Endodermal cell (in vitro differentiated cells): ENCODE measurements around the gene DENND1A. TPM values are rescaled to one million over a fixed set of nuclear protein-coding genes. Genes with fewer than 3 reads are reported as not detected.

ENCODE experiments used
- DNase-seq: peaks from one replicate; pipeline ENCODE4 v3.0.0-alpha.2; 2017
- H3K27ac ChIP-seq: 2 replicates; pipeline ENCODE4 v1.5.1; 2013; ENCODE audit warnings: mild to moderate bottlenecking, low read depth, low read length, moderate library complexity
- H3K27me3 ChIP-seq: 2 replicates; pipeline ENCODE4 v1.6.1; 2013; ENCODE audit warnings: mild to moderate bottlenecking, low read length, moderate library complexity; ENCODE audit not compliant: insufficient read depth, control insufficient read depth, poor library complexity, severe bottlenecking
- H3K36me3 ChIP-seq: 2 replicates; pipeline ENCODE4 v1.7.0; 2013; ENCODE audit warnings: mild to moderate bottlenecking, low read length, moderate library complexity; ENCODE audit not compliant: control insufficient read depth, insufficient read depth
- H3K4me1 ChIP-seq: one replicate; pipeline ENCODE4 v1.7.0; 2013; ENCODE audit warnings: low read length; ENCODE audit not compliant: control insufficient read depth, insufficient read depth
- H3K4me3 ChIP-seq: 2 replicates; pipeline ENCODE4 v1.5.1; 2013; ENCODE audit warnings: mild to moderate bottlenecking, low read length, moderate library complexity
- H3K9ac ChIP-seq: 2 replicates; pipeline ENCODE4 v1.6.1; 2013; ENCODE audit warnings: mild to moderate bottlenecking, low read length, moderate library complexity; ENCODE audit not compliant: poor library complexity, severe bottlenecking; ENCODE audit errors: extremely low read depth
- H3K9me3 ChIP-seq: 2 replicates; pipeline ENCODE4 v1.6.1; 2013; ENCODE audit warnings: mild to moderate bottlenecking, low read length, moderate library complexity; ENCODE audit not compliant: control insufficient read depth
- H3K27ac Mint-ChIP-seq: 2 replicates; pipeline ENCODE4 v1.8.0; 2020; ENCODE audit warnings: mixed read lengths
- H3K27me3 Mint-ChIP-seq: 2 replicates; pipeline ENCODE4 v1.8.0; 2021; ENCODE audit warnings: mild to moderate bottlenecking, mixed read lengths; ENCODE audit not compliant: insufficient read depth
- H3K36me3 Mint-ChIP-seq: 2 replicates; pipeline ENCODE4 v1.8.0; 2020; ENCODE audit warnings: low read depth, mixed read lengths
- H3K4me1 Mint-ChIP-seq: 2 replicates; pipeline ENCODE4 v1.8.0; 2020; ENCODE audit warnings: mixed read lengths
- H3K4me3 Mint-ChIP-seq: 2 replicates; pipeline ENCODE4 v1.8.0; 2020; ENCODE audit warnings: mild to moderate bottlenecking, moderate library complexity, mixed read lengths
- H3K9me3 Mint-ChIP-seq: 2 replicates; pipeline ENCODE4 v1.8.0; 2020; ENCODE audit warnings: mild to moderate bottlenecking, mixed read lengths
- WGBS, 2 experiments: methylation state at CpG; one replicate each; pipeline versions ENCODE4 v1.1.5 to v1.1.7; 2013; ENCODE audit warnings: missing lambda C conversion rate in 2 of 2, mixed read lengths in 1 of 2; ENCODE audit not compliant: insufficient coverage in 1 of 2, insufficient read length in 1 of 2; 5-methylcytosine and 5-hydroxymethylcytosine counted together
- total RNA-seq, 2 donors: library from RNA; stranded (reverse); fragmentation: NEBNext Ultra II Directional in 1 of 2; extraction: Animal tissue kit (Norgen Biotek cat#: 25700) in 1 of 2; gene quantifications; 2 replicates in 1 of 2; 3 replicates in 1 of 2; pipeline ENCODE4 v1.2.1, GENCODE V29; 2021
- TF ChIP-seq, protein P1 (sequence below): fragments of 200-600 bp; sonication (generic); conservative IDR thresholded peaks from 2 replicates; pipeline ENCODE4 v1.5.0; 2021; ENCODE audit warnings: antibody characterized with exemption, mild to moderate bottlenecking

DENND1A gene
- total RNA-seq, 2 donors from 2014 or later = 29.5 to 38.4 TPM

DNA sequence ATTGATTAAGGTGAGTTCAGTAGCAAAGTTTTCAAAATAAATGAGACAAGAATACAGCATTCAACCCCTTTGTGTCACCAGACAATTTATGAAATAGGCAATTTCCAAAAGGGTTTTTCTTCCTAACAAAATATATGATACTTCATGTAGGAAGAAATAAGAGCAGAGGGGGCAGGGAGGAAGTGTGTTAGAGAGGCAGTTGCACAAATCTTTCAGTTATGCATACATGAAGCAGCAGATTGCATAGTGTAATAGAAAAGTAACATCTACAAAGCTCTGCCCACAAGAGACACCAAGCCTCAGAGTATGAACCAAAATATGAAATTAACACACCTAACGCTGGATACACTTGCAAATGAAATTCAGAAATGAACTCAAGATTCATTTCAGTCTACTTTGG is 157.0 kb downstream of the DENND1A start:
- no peaks in the 10 kb centered on the region for H3K36me3 ChIP-seq
- Mint-ChIP-seq H3K4me3 (no peak overlapping the region), H3K4me1 (peaks cover 50% of the 10 kb centered on the region), H3K36me3 (no peaks in the 10 kb centered on the region), H3K9me3 (no peaks in the 10 kb centered on the region), H3K27me3 (no peaks in the 10 kb centered on the region), H3K27ac (no peak overlapping the region)
- 84 to 100% methylated on average over 1 of the region's 1 CpG for WGBS, 2 experiments
- TF ChIP-seq, protein P1, sequence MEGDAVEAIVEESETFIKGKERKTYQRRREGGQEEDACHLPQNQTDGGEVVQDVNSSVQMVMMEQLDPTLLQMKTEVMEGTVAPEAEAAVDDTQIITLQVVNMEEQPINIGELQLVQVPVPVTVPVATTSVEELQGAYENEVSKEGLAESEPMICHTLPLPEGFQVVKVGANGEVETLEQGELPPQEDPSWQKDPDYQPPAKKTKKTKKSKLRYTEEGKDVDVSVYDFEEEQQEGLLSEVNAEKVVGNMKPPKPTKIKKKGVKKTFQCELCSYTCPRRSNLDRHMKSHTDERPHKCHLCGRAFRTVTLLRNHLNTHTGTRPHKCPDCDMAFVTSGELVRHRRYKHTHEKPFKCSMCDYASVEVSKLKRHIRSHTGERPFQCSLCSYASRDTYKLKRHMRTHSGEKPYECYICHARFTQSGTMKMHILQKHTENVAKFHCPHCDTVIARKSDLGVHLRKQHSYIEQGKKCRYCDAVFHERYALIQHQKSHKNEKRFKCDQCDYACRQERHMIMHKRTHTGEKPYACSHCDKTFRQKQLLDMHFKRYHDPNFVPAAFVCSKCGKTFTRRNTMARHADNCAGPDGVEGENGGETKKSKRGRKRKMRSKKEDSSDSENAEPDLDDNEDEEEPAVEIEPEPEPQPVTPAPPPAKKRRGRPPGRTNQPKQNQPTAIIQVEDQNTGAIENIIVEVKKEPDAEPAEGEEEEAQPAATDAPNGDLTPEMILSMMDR = no peak
- H3K4me1 ChIP-seq = peaks cover 12% of the 10 kb centered on the region
- no peaks in the 10 kb centered on the region for H3K27me3 ChIP-seq
- H3K4me3 ChIP-seq = no peak overlapping the region
- no peak for DNase-seq
- no peak overlapping the region for H3K9ac ChIP-seq
- no peaks in the 10 kb centered on the region for H3K9me3 ChIP-seq
- H3K27ac ChIP-seq = no peak overlapping the region

DNA sequence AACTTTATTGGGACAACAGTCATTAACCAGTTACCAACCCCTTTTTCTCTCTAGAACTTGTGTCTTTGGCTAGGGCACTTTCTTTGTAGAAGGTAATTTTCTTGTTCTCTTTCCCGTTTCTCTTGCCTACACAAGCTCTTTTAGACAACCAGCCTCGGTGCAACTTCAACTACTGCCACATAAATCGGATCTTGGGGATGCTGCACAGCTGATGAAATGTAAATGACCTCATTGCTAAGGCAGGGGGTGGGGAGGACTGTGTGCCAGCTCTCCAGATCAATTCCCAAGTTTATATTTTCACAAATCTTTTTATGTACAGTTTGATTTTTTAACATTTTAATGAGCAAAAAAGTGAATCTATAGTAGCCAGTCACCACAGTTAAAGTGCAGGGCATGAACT is 157.6 kb downstream of the DENND1A start:
- peaks cover 46% of the 10 kb centered on the region for H3K4me1 Mint-ChIP-seq
- H3K4me3 Mint-ChIP-seq = no peak overlapping the region
- H3K36me3 Mint-ChIP-seq = no peaks in the 10 kb centered on the region
- no peaks in the 10 kb centered on the region for H3K27me3 Mint-ChIP-seq
- Histone ChIP-seq H3K27ac (no peak overlapping the region), H3K36me3 (no peaks in the 10 kb centered on the region), H3K9ac (no peak overlapping the region), H3K4me3 (no peak overlapping the region), H3K9me3 (no peaks in the 10 kb centered on the region), H3K4me1 (peaks cover 11% of the 10 kb centered on the region), H3K27me3 (no peaks in the 10 kb centered on the region)
- DNase-seq = no peak
- H3K9me3 Mint-ChIP-seq = no peaks in the 10 kb centered on the region
- TF ChIP-seq, protein P1 = no peak
- no peak overlapping the region for H3K27ac Mint-ChIP-seq
- 96% methylated on average over 3 of the region's 3 CpGs; no CpG with 5 or more reads in 1 of the 2 experiments for WGBS, 2 experiments

DNA sequence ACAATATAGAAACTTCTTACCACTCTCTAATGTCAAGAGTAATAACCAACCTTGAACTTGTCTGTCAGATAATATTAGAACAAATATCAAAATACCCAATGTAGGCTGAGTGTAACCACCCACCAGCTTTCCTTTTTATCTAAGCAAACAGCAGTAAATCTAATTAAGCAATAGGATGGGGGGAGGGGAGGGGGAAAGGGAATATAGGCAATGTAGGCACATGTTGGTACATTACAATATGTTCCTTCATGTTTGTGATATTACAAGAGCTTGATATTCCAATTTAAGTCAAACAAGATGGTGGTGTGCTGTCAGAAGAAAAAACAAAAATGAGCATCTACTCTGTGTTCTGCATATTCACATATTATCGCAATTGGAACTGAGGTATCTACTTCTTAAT is 158.2 kb downstream of the DENND1A start:
- DNase-seq = no peak
- Mint-ChIP-seq H3K4me3 (no peak overlapping the region), H3K27me3 (no peaks in the 10 kb centered on the region), H3K4me1 (peaks cover 39% of the 10 kb centered on the region), H3K9me3 (no peaks in the 10 kb centered on the region), H3K36me3 (no peaks in the 10 kb centered on the region), H3K27ac (no peak overlapping the region)
- no peaks in the 10 kb centered on the region for H3K27me3 ChIP-seq
- H3K4me3 ChIP-seq = no peak overlapping the region
- TF ChIP-seq, protein P1 = no peak
- H3K9me3 ChIP-seq = no peaks in the 10 kb centered on the region
- H3K27ac ChIP-seq = no peak overlapping the region
- peaks cover 4% of the 10 kb centered on the region for H3K4me1 ChIP-seq
- H3K9ac ChIP-seq = no peak overlapping the region
- WGBS, 2 experiments = 100% methylated on average over 1 of the region's 1 CpG; no CpG with 5 or more reads in 1 of the 2 experiments
- no peaks in the 10 kb centered on the region for H3K36me3 ChIP-seq
